Measurements from ENCODE around the gene RGR.

GRCh38 chr10:84292502-84292901 is 47.6 kb downstream of the RGR start:
- TF ChIP-seq CTCF (IDR thresholded peaks at IDR 0.05) (no peak), POLR2A (IDR thresholded peaks at IDR 0.05) (no peak)
